K562 treated with DMSO at 1 percent for 12 hours (cell line): ENCODE data around the gene DHFR2. TPM values are rescaled to one million over a fixed set of nuclear protein-coding genes. Genes with fewer than 3 reads are reported as not detected.

Experiments
- total RNA-seq: library from RNA; unstranded; fragments of 300-600 nt; gene quantifications from 2 replicates; pipeline ENCODE4 v1.2.3, GENCODE V29; 2022; ENCODE audit not compliant: insufficient read depth

DHFR2 gene
- total RNA-seq: 0.70 and 2.4 TPM in 2 replicates

GRCh38 chr3:94062513-94063404 lies at the start of gene DHFR2, which contains the start of gene NSUN3:
TSS of gene DHFR2 (minus strand) at chr3:94062916. CDS start at chr3:94061511, 1,405 bp downstream.
TSS of gene NSUN3 (plus strand) at chr3:94063061. CDS start at chr3:94063127, 66 bp downstream.

GRCh38 chr3:94028093-94028837 lies 34.5 kb downstream of the DHFR2 start, which contains the start of gene STX19:
TSS of gene STX19 (minus strand) at chr3:94028597. CDS start at chr3:94015269, 13,328 bp downstream.

Other genes with a start within 250 kb of the DHFR2 start
- 10.0 and 30.3 TPM in 2 replicates for gene PROS1, start 89.0 kb downstream of the DHFR2 start, total RNA-seq
- gene ARL13B, start 82.8 kb downstream of the DHFR2 start, total RNA-seq: 2.9 and 8.7 TPM in 2 replicates
- not detected in 2 replicates for gene STX19, start 34.3 kb downstream of the DHFR2 start, total RNA-seq
- 2.2 and 5.3 TPM in 2 replicates for gene NSUN3, start 145 bp upstream of the DHFR2 start, total RNA-seq